Astrocyte (in vitro differentiated cells and primary cell): Measurements from ENCODE around the gene POMZP3. TPM values are rescaled to one million over a fixed set of nuclear protein-coding genes. Genes with fewer than 3 reads are reported as not detected.
A peak's percentile ranks its signal among the peaks of the same experiment; 100 is the strongest.
"Not testable (repeated sequence)": the region's sequence is repeated elsewhere in the genome, so short reads cannot be mapped to it uniquely, and the experiment has no call there.

Source experiments
- DNase-seq: peaks from one replicate; pipeline ENCODE4 v3.0.0-alpha.2; 2010; ENCODE audit warnings: low read depth
- FAIRE-seq: peaks from 2 replicates; lab custom pipeline; 2011; peaks lifted over from hg19 to GRCh38; lab: Jason Lieb, UNC
- H2AFZ ChIP-seq: 2 replicates; pipeline ENCODE4 v1.6.0; 2012; ENCODE audit warnings: low read depth, low read length, inconsistent platforms
- H3K27ac ChIP-seq: 2 replicates; pipeline ENCODE4 v1.5.1; 2011; ENCODE audit warnings: low read depth, low read length, inconsistent platforms
- H3K27me3 ChIP-seq: 2 replicates; pipeline ENCODE4 v1.6.0; 2011; ENCODE audit warnings: low read length, inconsistent platforms; ENCODE audit not compliant: insufficient read depth
- H3K36me3 ChIP-seq: 2 replicates; pipeline ENCODE4 v1.5.1; 2011; ENCODE audit warnings: low read length, inconsistent platforms; ENCODE audit not compliant: insufficient read depth
- H3K4me1 ChIP-seq: 2 replicates; pipeline ENCODE4 v1.5.1; 2011; ENCODE audit warnings: low read length, inconsistent platforms; ENCODE audit not compliant: insufficient read depth
- H3K4me2 ChIP-seq: 2 replicates; pipeline ENCODE4 v1.6.0; 2012; ENCODE audit warnings: low read length, inconsistent platforms
- H3K4me3 ChIP-seq: 2 replicates; pipeline ENCODE4 v1.5.1; 2011; ENCODE audit warnings: low read depth, mild to moderate bottlenecking, low read length, inconsistent platforms; ENCODE audit not compliant: insufficient read depth
- H3K79me2 ChIP-seq: 2 replicates; pipeline ENCODE4 v1.6.0; 2012; ENCODE audit warnings: mild to moderate bottlenecking, low read length, inconsistent platforms; ENCODE audit not compliant: insufficient read depth
- H3K9ac ChIP-seq: 2 replicates; pipeline ENCODE4 v1.6.0; 2012; ENCODE audit warnings: mild to moderate bottlenecking, low read length, inconsistent platforms
- H3K9me3 ChIP-seq: 2 replicates; pipeline ENCODE4 v1.5.1; 2012; ENCODE audit warnings: low read depth, mild to moderate bottlenecking, low read length, inconsistent platforms; ENCODE audit not compliant: insufficient read depth
- H4K20me1 ChIP-seq: 2 replicates; pipeline ENCODE4 v1.6.0; 2012; ENCODE audit warnings: low read length, inconsistent platforms; ENCODE audit not compliant: insufficient read depth
- H3K27ac Mint-ChIP-seq: one replicate; pipeline ENCODE4 v1.8.0; 2021; ENCODE audit warnings: mild to moderate bottlenecking, mixed read lengths; ENCODE audit not compliant: unreplicated experiment
- H3K27me3 Mint-ChIP-seq: one replicate; pipeline ENCODE4 v1.8.0; 2021; ENCODE audit warnings: low read depth, mixed read lengths; ENCODE audit not compliant: unreplicated experiment
- H3K36me3 Mint-ChIP-seq: one replicate; pipeline ENCODE4 v1.8.0; 2021; ENCODE audit warnings: low read depth, mixed read lengths; ENCODE audit not compliant: unreplicated experiment
- H3K4me1 Mint-ChIP-seq: one replicate; pipeline ENCODE4 v1.8.0; 2021; ENCODE audit warnings: low read depth, mixed read lengths; ENCODE audit not compliant: unreplicated experiment
- H3K4me3 Mint-ChIP-seq: one replicate; pipeline ENCODE4 v1.8.0; 2021; ENCODE audit warnings: mild to moderate bottlenecking, moderate library complexity, mixed read lengths; ENCODE audit not compliant: unreplicated experiment
- H3K9me3 Mint-ChIP-seq: one replicate; pipeline ENCODE4 v1.8.0; 2021; ENCODE audit warnings: mild to moderate bottlenecking, mixed read lengths; ENCODE audit not compliant: unreplicated experiment
- CTCF ChIP-seq: IDR thresholded peaks from 2 replicates; pipeline ENCODE4 v1.5.1; 2011; ENCODE audit warnings: low read depth, mild to moderate bottlenecking, inconsistent platforms, low read length, moderate library complexity; ENCODE audit not compliant: insufficient read depth
- total RNA-seq: library from RNA; stranded (reverse); gene quantifications from 2 replicates; pipeline ENCODE4 v1.2.1, GENCODE V29; 2021

Gene POMZP3
- total RNA-seq, 1 donor from 2014 or later = 10.1 TPM

GRCh38 chr7:76637061-76637691 lies 10.1 kb upstream of the POMZP3 start:
- H3K4me3 ChIP-seq, H3K4me3 Mint-ChIP-seq, H3K27me3 ChIP-seq, H3K27ac Mint-ChIP-seq, H3K9me3 ChIP-seq, H4K20me1 ChIP-seq, H3K79me2 ChIP-seq, H3K36me3 Mint-ChIP-seq, H3K27ac ChIP-seq, H3K9me3 Mint-ChIP-seq, H3K9ac ChIP-seq, H3K4me2 ChIP-seq, H3K27me3 Mint-ChIP-seq, H3K36me3 ChIP-seq, H3K4me1 Mint-ChIP-seq, FAIRE-seq, DNase-seq, H3K4me1 ChIP-seq, H2AFZ ChIP-seq: not testable (repeated sequence)
- peak; percentile 30 for TF ChIP-seq CTCF

DNA sequence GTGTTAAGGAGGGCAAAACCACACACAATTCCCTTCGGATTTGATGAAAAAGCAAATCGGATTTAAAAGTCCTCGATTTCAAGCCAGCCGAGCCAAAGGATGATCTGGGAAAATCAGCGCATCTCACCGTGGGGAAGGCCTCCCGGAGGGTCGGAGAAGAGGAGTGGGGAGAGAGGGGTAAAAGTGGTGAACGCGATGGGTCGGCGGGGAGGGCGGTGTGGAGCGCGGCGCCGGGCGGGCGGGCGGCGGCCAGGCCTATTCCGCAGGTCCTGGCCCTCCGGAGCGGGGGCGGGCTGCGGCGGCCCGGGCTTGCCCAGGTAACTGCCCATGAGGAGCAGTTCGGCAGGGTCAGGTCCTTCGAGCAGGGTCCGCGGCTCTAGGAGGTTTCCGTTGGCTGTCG lies 498 bp downstream of the POMZP3 start:
- H3K79me2 ChIP-seq, H3K27me3 ChIP-seq, H3K36me3 Mint-ChIP-seq, H2AFZ ChIP-seq, H3K4me1 Mint-ChIP-seq, DNase-seq, FAIRE-seq, H4K20me1 ChIP-seq, H3K9me3 ChIP-seq, H3K9me3 Mint-ChIP-seq, H3K36me3 ChIP-seq, H3K27me3 Mint-ChIP-seq, H3K4me1 ChIP-seq: not testable (repeated sequence)
- Histone ChIP-seq H3K4me3 (peak overlapping the region; percentile 60), H3K27ac (peak overlapping the region; percentile 83), H3K4me2 (peak overlapping the region; percentile 84), H3K9ac (peak overlapping the region; percentile 87)
- Mint-ChIP-seq H3K4me3 (peak overlapping the region; percentile 94), H3K27ac (peak overlapping the region; percentile 94)

DNA sequence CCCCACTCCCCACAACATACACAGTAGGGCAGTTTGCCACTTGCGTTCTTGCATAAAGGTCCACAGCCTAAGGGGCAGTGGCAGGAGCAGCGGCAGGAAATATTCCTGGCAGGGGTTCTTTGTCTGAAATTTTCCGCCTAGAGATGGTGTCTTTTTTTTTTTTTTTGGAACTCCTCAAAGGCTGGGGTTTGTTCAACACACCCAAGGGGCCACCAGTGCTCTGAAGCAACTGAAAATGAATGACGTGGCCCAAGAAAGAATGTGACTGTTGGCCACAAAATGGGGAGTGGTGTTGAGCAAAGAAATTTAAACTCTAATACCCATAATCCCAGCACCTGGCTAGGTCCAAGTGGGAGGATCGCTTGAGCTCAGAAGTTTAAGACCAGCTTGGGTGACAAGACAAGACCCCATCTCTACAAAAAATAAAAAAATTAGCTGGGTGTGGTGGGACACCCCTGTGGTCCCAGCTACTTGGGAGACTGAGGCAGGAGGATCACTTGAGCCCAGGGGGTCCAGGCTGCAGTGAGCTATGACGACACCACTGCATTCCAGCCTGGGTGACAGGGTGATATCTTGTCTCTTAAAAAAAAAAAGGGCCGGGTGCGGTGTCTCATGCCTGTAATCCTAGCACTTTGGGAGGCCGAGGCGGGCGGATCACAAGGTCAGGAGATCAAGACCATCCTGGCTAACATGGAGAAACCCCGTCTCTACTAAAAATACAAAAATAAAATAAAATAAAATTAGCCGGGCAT lies 7.5 kb downstream of the POMZP3 start:
- H2AFZ ChIP-seq, H3K4me2 ChIP-seq, H3K36me3 ChIP-seq, H3K9me3 Mint-ChIP-seq, H3K36me3 Mint-ChIP-seq, H3K4me3 ChIP-seq, H4K20me1 ChIP-seq, H3K79me2 ChIP-seq, H3K27me3 Mint-ChIP-seq, H3K9me3 ChIP-seq, H3K27me3 ChIP-seq, H3K4me1 ChIP-seq, FAIRE-seq, DNase-seq, H3K4me3 Mint-ChIP-seq, H3K27ac ChIP-seq, H3K4me1 Mint-ChIP-seq, H3K27ac Mint-ChIP-seq, H3K9ac ChIP-seq: not testable (repeated sequence)
